ENCODE results near the gene SNX8.

Gene SNX8

GRCh38 chr7:2289111-2289586 lies 25.1 kb downstream of the SNX8 start:
- H3K27ac Mint-ChIP-seq = no peak overlapping the region
- no peak overlapping the region for H3K4me3 Mint-ChIP-seq
- H3K4me1 Mint-ChIP-seq (ENCODE audit: low read depth) = no peaks in the 10 kb centered on the region
- DNase-seq = no peak
- no peaks in the 10 kb centered on the region for H3K27me3 Mint-ChIP-seq
- H3K9me3 Mint-ChIP-seq = no peaks in the 10 kb centered on the region
- H3K36me3 Mint-ChIP-seq (ENCODE audit: low read depth) = peaks cover 2% of the 10 kb centered on the region

- no peak for DNase-seq
- H3K27me3 Mint-ChIP-seq = no peaks in the 10 kb centered on the region
- H3K4me3 Mint-ChIP-seq = no peak overlapping the region
- no peak overlapping the region for H3K27ac Mint-ChIP-seq
- H3K4me1 Mint-ChIP-seq (ENCODE audit: low read depth) = no peaks in the 10 kb centered on the region
- peaks cover 2% of the 10 kb centered on the region for H3K36me3 Mint-ChIP-seq (ENCODE audit: low read depth)
- no peaks in the 10 kb centered on the region for H3K9me3 Mint-ChIP-seq
These were observed 25.7 kb downstream of the SNX8 start for GRCh38 chr7:2288503-2288902.

GRCh38 chr7:2287745-2288144 lies 26.5 kb downstream of the SNX8 start:
- Mint-ChIP-seq H3K27ac (no peak overlapping the region), H3K27me3 (no peaks in the 10 kb centered on the region), H3K4me1 (ENCODE audit: low read depth) (no peaks in the 10 kb centered on the region), H3K4me3 (no peak overlapping the region), H3K36me3 (ENCODE audit: low read depth) (peaks cover 2% of the 10 kb centered on the region), H3K9me3 (no peaks in the 10 kb centered on the region)
- no peak for DNase-seq

GRCh38 chr7:2283074-2283473 lies 31.2 kb downstream of the SNX8 start:
- Mint-ChIP-seq H3K4me1 (ENCODE audit: low read depth) (peaks cover 5% of the 10 kb centered on the region), H3K36me3 (ENCODE audit: low read depth) (peaks cover under 1% of the 10 kb centered on the region), H3K4me3 (no peak overlapping the region), H3K9me3 (no peaks in the 10 kb centered on the region), H3K27me3 (no peaks in the 10 kb centered on the region), H3K27ac (no peak overlapping the region)
- no peak for DNase-seq

GRCh38 chr7:2282185-2282751 lies 32.0 kb downstream of the SNX8 start:
- Mint-ChIP-seq H3K27me3 (no peaks in the 10 kb centered on the region), H3K9me3 (no peaks in the 10 kb centered on the region), H3K36me3 (ENCODE audit: low read depth) (peaks cover 5% of the 10 kb centered on the region), H3K4me3 (no peak overlapping the region), H3K27ac (no peak overlapping the region), H3K4me1 (ENCODE audit: low read depth) (peaks cover 5% of the 10 kb centered on the region)
- DNase-seq = no peak

GRCh38 chr7:2281541-2281940 lies 32.7 kb downstream of the SNX8 start:
- Mint-ChIP-seq H3K36me3 (ENCODE audit: low read depth) (peaks cover 11% of the 10 kb centered on the region), H3K27ac (no peak overlapping the region), H3K9me3 (no peaks in the 10 kb centered on the region), H3K27me3 (no peaks in the 10 kb centered on the region), H3K4me1 (ENCODE audit: low read depth) (peaks cover 5% of the 10 kb centered on the region), H3K4me3 (no peak overlapping the region)
- DNase-seq = no peak

GRCh38 chr7:2280424-2280823 lies 33.8 kb downstream of the SNX8 start:
- Mint-ChIP-seq H3K4me1 (ENCODE audit: low read depth) (peaks cover 5% of the 10 kb centered on the region), H3K36me3 (ENCODE audit: low read depth) (peaks cover 11% of the 10 kb centered on the region), H3K9me3 (no peaks in the 10 kb centered on the region), H3K4me3 (no peak overlapping the region), H3K27me3 (no peaks in the 10 kb centered on the region), H3K27ac (no peak overlapping the region)
- no peak for DNase-seq

- peak overlapping the region; percentile 7 for H3K27ac Mint-ChIP-seq
- no peak for DNase-seq
- no peaks in the 10 kb centered on the region for H3K9me3 Mint-ChIP-seq
- H3K36me3 Mint-ChIP-seq (ENCODE audit: low read depth) = peaks cover 17% of the 10 kb centered on the region
- H3K27me3 Mint-ChIP-seq = no peaks in the 10 kb centered on the region
- no peak overlapping the region for H3K4me3 Mint-ChIP-seq
- H3K4me1 Mint-ChIP-seq (ENCODE audit: low read depth) = peaks cover 5% of the 10 kb centered on the region
These were observed 34.3 kb downstream of the SNX8 start for GRCh38 chr7:2279896-2280295.

GRCh38 chr7:2278026-2278425 lies 36.2 kb downstream of the SNX8 start:
- DNase-seq = no peak
- peaks cover 5% of the 10 kb centered on the region for H3K4me1 Mint-ChIP-seq (ENCODE audit: low read depth)
- no peak overlapping the region for H3K27ac Mint-ChIP-seq
- no peak overlapping the region for H3K4me3 Mint-ChIP-seq
- no peaks in the 10 kb centered on the region for H3K27me3 Mint-ChIP-seq
- H3K36me3 Mint-ChIP-seq (ENCODE audit: low read depth) = peaks cover 25% of the 10 kb centered on the region
- no peaks in the 10 kb centered on the region for H3K9me3 Mint-ChIP-seq

- no peak for DNase-seq
- Mint-ChIP-seq H3K36me3 (ENCODE audit: low read depth) (peaks cover 37% of the 10 kb centered on the region), H3K9me3 (no peaks in the 10 kb centered on the region), H3K27ac (no peak overlapping the region), H3K4me1 (ENCODE audit: low read depth) (peaks cover 5% of the 10 kb centered on the region), H3K27me3 (no peaks in the 10 kb centered on the region), H3K4me3 (no peak overlapping the region)
These were observed 38.1 kb downstream of the SNX8 start for GRCh38 chr7:2276107-2276506.

- H3K4me3 Mint-ChIP-seq = no peak overlapping the region
- no peaks in the 10 kb centered on the region for H3K27me3 Mint-ChIP-seq
- H3K9me3 Mint-ChIP-seq = no peaks in the 10 kb centered on the region
- DNase-seq = no peak
- H3K4me1 Mint-ChIP-seq (ENCODE audit: low read depth) = peaks cover 5% of the 10 kb centered on the region
- H3K36me3 Mint-ChIP-seq (ENCODE audit: low read depth) = peaks cover 38% of the 10 kb centered on the region
- H3K27ac Mint-ChIP-seq = no peak overlapping the region
These were observed 39.1 kb downstream of the SNX8 start for GRCh38 chr7:2275101-2275500.

GRCh38 chr7:2274666-2275065 lies 39.6 kb downstream of the SNX8 start:
- Mint-ChIP-seq H3K4me3 (no peak overlapping the region), H3K27me3 (no peaks in the 10 kb centered on the region), H3K27ac (no peak overlapping the region), H3K9me3 (no peaks in the 10 kb centered on the region), H3K36me3 (ENCODE audit: low read depth) (peaks cover 39% of the 10 kb centered on the region), H3K4me1 (ENCODE audit: low read depth) (peaks cover under 1% of the 10 kb centered on the region)
- no peak for DNase-seq

- Mint-ChIP-seq H3K4me1 (ENCODE audit: low read depth) (no peaks in the 10 kb centered on the region), H3K27ac (no peak overlapping the region), H3K27me3 (no peaks in the 10 kb centered on the region), H3K36me3 (ENCODE audit: low read depth) (peaks cover 44% of the 10 kb centered on the region), H3K4me3 (no peak overlapping the region), H3K9me3 (no peaks in the 10 kb centered on the region)
- DNase-seq = no peak
These were observed 40.4 kb downstream of the SNX8 start for GRCh38 chr7:2273866-2274265.

- Mint-ChIP-seq H3K4me1 (ENCODE audit: low read depth) (no peaks in the 10 kb centered on the region), H3K36me3 (ENCODE audit: low read depth) (peaks cover 36% of the 10 kb centered on the region), H3K27me3 (no peaks in the 10 kb centered on the region), H3K4me3 (no peak overlapping the region), H3K9me3 (no peaks in the 10 kb centered on the region), H3K27ac (no peak overlapping the region)
- DNase-seq = no peak
These were observed 42.2 kb downstream of the SNX8 start for GRCh38 chr7:2272031-2272430.

GRCh38 chr7:2271273-2272026 lies 42.8 kb downstream of the SNX8 start:
- peaks cover 37% of the 10 kb centered on the region for H3K36me3 Mint-ChIP-seq (ENCODE audit: low read depth)

More at GRCh38 chr7:2271273-2272026, 42.8 kb downstream of the SNX8 start:
- H3K4me3 Mint-ChIP-seq = no peak overlapping the region
- no peak for DNase-seq
- H3K9me3 Mint-ChIP-seq = no peaks in the 10 kb centered on the region
- no peaks in the 10 kb centered on the region for H3K4me1 Mint-ChIP-seq (ENCODE audit: low read depth)
- no peaks in the 10 kb centered on the region for H3K27me3 Mint-ChIP-seq
- H3K27ac Mint-ChIP-seq = no peak overlapping the region

All from activated T-cell treated with anti-CD3 and anti-CD28 coated beads, Interleukin-2, amount 50 U/mL, for 24 hours (primary cell).